ENCODE results near the gene NRIP2.

- TF ChIP-seq CSRNP3 (CRISPR knock-in tag; IDR thresholded peaks at IDR 0.05) (no peak), PATZ1 (CRISPR knock-in tag; IDR thresholded peaks at IDR 0.05; ENCODE audit: borderline replicate concordance) (no peak), ZNF565 (CRISPR knock-in tag; conservative IDR thresholded peaks at IDR 0.05; ENCODE audit: low read depth) (no peak)
Observed at GRCh38 chr12:2824541-2824940, 10.3 kb downstream of the NRIP2 start.
